ENCODE results near the gene SPINK4. TPM values are rescaled to one million over a fixed set of nuclear protein-coding genes. Genes with fewer than 3 reads are reported as not detected.

SPINK4 gene
- total and polyA plus RNA-seq, 9 donors = not detected

DNA sequence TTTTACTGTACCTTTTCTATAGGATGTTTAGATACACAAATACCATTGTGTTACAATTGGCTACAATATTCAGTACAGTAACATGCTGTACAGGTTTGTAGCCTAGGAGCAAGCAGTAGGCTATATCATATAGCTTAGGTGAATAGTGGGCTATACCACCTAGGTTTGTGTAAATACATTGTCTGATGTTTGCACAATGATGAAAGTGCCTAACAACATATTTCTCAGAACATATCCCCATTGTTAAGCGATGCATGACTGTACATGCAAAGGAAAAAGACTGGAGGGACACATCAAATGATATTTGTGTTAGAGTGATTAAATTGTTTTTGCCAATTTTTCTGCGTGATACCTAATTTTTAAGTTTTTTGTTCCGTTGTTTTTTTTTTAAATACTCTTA is 30.2 kb downstream of the SPINK4 start:
- no peaks in the 10 kb centered on the region for H3K27me3 ChIP-seq
- no peaks in the 10 kb centered on the region for H3K36me3 ChIP-seq
- no peak overlapping the region for H3K27ac ChIP-seq
- intact Hi-C loops (cut with DNase I) = no loop called here
- TF ChIP-seq CTCF (IDR thresholded peaks at IDR 0.05) = no peak
- TF ChIP-seq POLR2A (IDR thresholded peaks at IDR 0.05) = no peak
- TF ChIP-seq EP300 (IDR thresholded peaks at IDR 0.05) = no peak
- H3K4me3 ChIP-seq = no peak overlapping the region
- DNase-seq = no peak
- 93 to 96% (median 96%) methylated on average over 3 of the region's 3 CpGs for WGBS, 3 donors
- H3K4me1 ChIP-seq (ENCODE audit: insufficient read depth) = peaks cover 10% of the 10 kb centered on the region
- no peaks in the 10 kb centered on the region for H3K9me3 ChIP-seq

DNA sequence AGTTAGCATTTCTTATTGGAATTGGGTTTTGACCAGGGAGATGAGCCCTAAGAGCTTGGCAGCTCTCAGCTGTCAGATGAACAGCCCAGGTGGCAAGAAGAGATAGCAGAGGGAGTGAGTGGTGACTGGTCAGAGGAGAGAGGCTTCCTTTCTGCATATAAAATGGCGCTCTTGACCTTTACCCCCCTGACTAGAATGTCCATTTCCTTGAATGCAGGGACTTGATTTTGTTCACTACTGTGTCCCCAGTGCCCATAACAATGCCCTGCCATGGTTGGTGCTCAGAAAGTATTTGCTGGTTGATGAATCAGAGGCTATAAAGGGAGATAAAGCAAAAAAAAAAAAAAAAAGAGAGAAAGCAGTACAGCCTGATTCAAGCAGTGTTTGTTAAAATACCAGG is 32.1 kb downstream of the SPINK4 start:
- DNase-seq = no peak
- intact Hi-C loops (cut with DNase I) = no loop called here
- no peak for TF ChIP-seq POLR2A (IDR thresholded peaks at IDR 0.05)
- no peaks in the 10 kb centered on the region for H3K9me3 ChIP-seq
- H3K27me3 ChIP-seq = no peaks in the 10 kb centered on the region
- no peak overlapping the region for H3K27ac ChIP-seq
- no peaks in the 10 kb centered on the region for H3K36me3 ChIP-seq
- 95 to 96% (median 96%) methylated on average over 1 of the region's 1 CpG for WGBS, 3 donors
- H3K4me3 ChIP-seq = no peak overlapping the region
- no peaks in the 10 kb centered on the region for H3K4me1 ChIP-seq (ENCODE audit: insufficient read depth)

DNA sequence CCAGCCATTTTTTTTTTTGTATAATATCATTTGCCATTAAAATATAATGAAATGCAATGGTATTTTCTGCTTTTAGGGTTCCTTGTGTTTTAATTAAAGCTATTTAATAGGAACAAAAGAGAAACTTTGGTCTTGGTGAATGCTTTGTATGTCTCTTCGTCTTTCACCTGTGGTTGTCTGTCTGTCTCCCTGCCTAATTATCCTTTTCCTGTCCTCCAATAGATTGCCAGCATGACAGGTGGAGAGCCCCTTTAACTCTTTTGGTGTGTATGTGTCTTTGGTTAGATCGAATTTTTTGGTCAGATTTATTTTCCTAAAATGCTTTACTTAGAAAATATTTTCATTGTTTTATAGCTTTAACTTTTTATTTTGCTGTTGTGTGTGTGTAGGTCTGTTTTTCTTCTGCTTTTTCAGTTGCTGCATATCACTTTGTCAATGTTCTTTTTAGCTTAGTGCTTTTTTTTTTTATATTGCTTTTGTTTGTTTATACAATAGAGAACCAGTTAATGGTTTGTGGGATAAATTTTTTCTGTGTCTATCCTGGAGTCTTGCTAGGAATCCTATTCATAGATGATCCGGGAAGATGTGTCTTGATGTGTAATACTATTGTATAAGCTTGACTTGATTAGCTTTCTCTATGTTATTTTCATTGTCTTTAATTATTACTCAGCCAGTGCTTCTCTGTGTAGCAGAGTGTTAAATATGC is 33.5 kb downstream of the SPINK4 start:
- DNase-seq = no peak
- Histone ChIP-seq H3K4me3 (no peak overlapping the region), H3K9me3 (no peaks in the 10 kb centered on the region), H3K27ac (no peak overlapping the region), H3K27me3 (no peaks in the 10 kb centered on the region), H3K4me1 (ENCODE audit: insufficient read depth) (no peaks in the 10 kb centered on the region), H3K36me3 (no peaks in the 10 kb centered on the region)
- intact Hi-C loops (cut with DNase I) = no loop called here
- 67 to 75% (median 69%) methylated on average over 3 of the region's 3 CpGs for WGBS, 3 donors
- no peak for TF ChIP-seq EP300 (IDR thresholded peaks at IDR 0.05)
- no peak for TF ChIP-seq CTCF (IDR thresholded peaks at IDR 0.05)
- TF ChIP-seq POLR2A (IDR thresholded peaks at IDR 0.05) = no peak

DNA sequence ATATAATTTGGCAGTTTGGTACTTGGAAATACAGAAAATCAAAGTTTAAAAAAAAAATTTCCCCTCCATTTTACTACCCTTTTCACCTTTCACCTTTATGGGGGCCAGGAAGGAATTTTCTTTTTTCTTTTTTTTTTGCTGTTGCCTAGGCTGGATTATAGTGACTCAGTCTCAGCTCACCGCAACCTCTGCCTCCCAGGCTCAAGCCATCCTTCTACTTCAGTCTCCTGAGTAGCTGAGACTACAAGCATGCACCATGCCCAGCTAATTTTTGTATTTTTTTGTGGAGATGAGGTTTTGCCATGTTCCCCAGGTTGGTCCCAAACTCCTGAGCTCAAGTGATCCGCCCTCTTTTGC is 34.0 kb downstream of the SPINK4 start:
- TF ChIP-seq CTCF (IDR thresholded peaks at IDR 0.05) (no peak), EP300 (IDR thresholded peaks at IDR 0.05) (no peak), POLR2A (IDR thresholded peaks at IDR 0.05) (no peak)
- Histone ChIP-seq H3K4me3 (no peak overlapping the region), H3K27me3 (no peaks in the 10 kb centered on the region), H3K9me3 (no peaks in the 10 kb centered on the region), H3K27ac (no peak overlapping the region), H3K36me3 (no peaks in the 10 kb centered on the region), H3K4me1 (ENCODE audit: insufficient read depth) (no peaks in the 10 kb centered on the region)
- DNase-seq = no peak
- intact Hi-C loops (cut with DNase I) = no loop called here
- 96 to 97% (median 97%) methylated on average over 2 of the region's 2 CpGs for WGBS, 3 donors

DNA sequence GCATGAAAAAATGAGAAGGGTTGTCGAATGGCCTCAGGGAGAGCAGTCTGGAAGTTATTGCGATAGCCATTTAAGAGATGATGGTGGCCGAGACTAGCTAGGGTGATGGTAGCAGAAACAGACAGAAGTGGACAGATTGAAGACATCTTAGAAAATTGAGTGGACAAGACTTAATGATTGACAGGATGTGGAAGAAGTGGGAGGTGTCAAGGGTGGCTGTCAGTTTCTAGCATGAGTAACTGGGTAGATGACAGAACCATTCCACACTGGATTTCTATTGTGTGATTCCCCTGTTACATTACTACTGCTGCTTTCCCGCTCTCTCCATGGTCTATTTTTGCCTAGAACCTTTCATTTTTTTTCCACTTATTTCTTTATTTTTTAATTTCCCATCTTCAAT is 37.5 kb downstream of the SPINK4 start:
- TF ChIP-seq EP300 (IDR thresholded peaks at IDR 0.05) (no peak), CTCF (IDR thresholded peaks at IDR 0.05) (no peak), POLR2A (IDR thresholded peaks at IDR 0.05) (no peak)
- DNase-seq = no peak
- no peaks in the 10 kb centered on the region for H3K36me3 ChIP-seq
- intact Hi-C loops (cut with DNase I) = no loop called here
- H3K4me3 ChIP-seq = no peak overlapping the region
- H3K4me1 ChIP-seq (ENCODE audit: insufficient read depth) = no peaks in the 10 kb centered on the region
- H3K27me3 ChIP-seq = no peaks in the 10 kb centered on the region
- H3K9me3 ChIP-seq = no peaks in the 10 kb centered on the region
- WGBS, 3 donors = 94 to 96% (median 94%) methylated on average over 4 of the region's 4 CpGs
- H3K27ac ChIP-seq = no peak overlapping the region
